PC-9 (cell line): Measurements from ENCODE around the gene B4GALNT3. TPM values are rescaled to one million over a fixed set of nuclear protein-coding genes. Genes with fewer than 3 reads are reported as not detected.

Experiments used
- BruUV-seq: library from RNA; stranded (reverse); fragments of 400-500 nt; replicated peaks from 2 replicates; lab custom pipeline; 2021; lab: Mats Ljungman, UMichigan
- CTCF ChIA-PET: fragments of 300-600 bp; sonication (Branson Sonifier 250); formaldehyde crosslinking; loops from one replicate; lab custom pipeline; 2022; ENCODE audit warnings: antibody characterized with exemption; lab: Charles Lee
- POLR2A ChIA-PET: fragments of 300-600 bp; sonication (Branson Sonifier 250); formaldehyde crosslinking; loops from one replicate; lab custom pipeline; 2022; ENCODE audit warnings: antibody characterized with exemption; ENCODE audit not compliant: unreplicated experiment; lab: Charles Lee
- DNase-seq, 2 experiments: peaks; one replicate each; pipeline versions ENCODE4 v3.0.0 to v3.0.0-alpha.2; 2015 to 2022; ENCODE audit warnings: mixed read lengths in 1 of 2
- H2AFZ ChIP-seq: fragments of 200-600 bp; sonication (generic); 2 replicates; pipeline ENCODE4 v1.8.1; 2017; ENCODE audit warnings: antibody characterized with exemption
- H3F3A ChIP-seq: fragments of 200-600 bp; sonication (generic); 2 replicates; pipeline ENCODE4 v1.8.1; 2017; ENCODE audit warnings: antibody characterized with exemption, mild to moderate bottlenecking, low read depth; ENCODE audit not compliant: insufficient read depth
- H3K27ac ChIP-seq: fragments of 200-600 bp; sonication (generic); 2 replicates; pipeline ENCODE4 v1.6.1; 2016; ENCODE audit warnings: mixed run types
- H3K27me3 ChIP-seq: fragments of 200-600 bp; sonication (generic); 2 replicates; pipeline ENCODE4 v1.6.1; 2016; ENCODE audit warnings: low read depth, mixed run types; ENCODE audit not compliant: insufficient read depth
- H3K36me3 ChIP-seq: fragments of 200-600 bp; sonication (generic); 2 replicates; pipeline ENCODE4 v1.6.1; 2016; ENCODE audit warnings: low read depth, mixed run types
- H3K4me1 ChIP-seq: fragments of 200-600 bp; sonication (generic); replicated peaks from 2 replicates; pipeline ENCODE4 v1.6.1; 2016; ENCODE audit warnings: mixed run types; ENCODE audit not compliant: insufficient read depth
- H3K4me2 ChIP-seq: fragments of 200-600 bp; sonication (generic); 2 replicates; pipeline ENCODE4 v1.6.1; 2017; ENCODE audit warnings: mixed run types
- H3K4me3 ChIP-seq: fragments of 200-600 bp; sonication (generic); 2 replicates; pipeline ENCODE4 v1.6.1; 2016; ENCODE audit warnings: mixed run types
- H3K79me2 ChIP-seq: fragments of 200-600 bp; sonication (generic); 2 replicates; pipeline ENCODE4 v1.6.1; 2017; ENCODE audit warnings: low read depth, mixed run types
- H3K9me2 ChIP-seq: fragments of 200-600 bp; sonication (generic); 2 replicates; pipeline ENCODE4 v1.8.1; 2017; ENCODE audit warnings: mild to moderate bottlenecking; ENCODE audit not compliant: insufficient read depth
- H3K9me3 ChIP-seq: fragments of 200-600 bp; sonication (generic); 2 replicates; pipeline ENCODE4 v1.8.1; 2016; ENCODE audit warnings: low read depth; ENCODE audit not compliant: insufficient read depth
- H4K20me1 ChIP-seq: fragments of 200-600 bp; sonication (generic); 2 replicates; pipeline ENCODE4 v1.8.1; 2017; ENCODE audit not compliant: insufficient read depth
- EZH2 ChIP-seq: fragments of 200-600 bp; sonication (generic); IDR thresholded peaks from 2 replicates; pipeline ENCODE4 v1.8.0; 2017; ENCODE audit warnings: antibody characterized with exemption, low read depth
- intact Hi-C: fragments of 100-400 bp; cut with micrococcal nuclease; formaldehyde crosslinking; loops from one replicate; pipeline ENCODE4 v1.10.0; 2022; ENCODE audit not compliant: unreplicated experiment
- total RNA-seq: library from RNA; stranded (reverse); gene quantifications from 2 replicates; pipeline ENCODE4 v1.2.3, GENCODE V29; 2021
- TF ChIP-seq, protein P1 (sequence below): fragments of 200-600 bp; sonication (generic); conservative IDR thresholded peaks from 2 replicates; pipeline ENCODE4 v1.6.1; 2017; ENCODE audit warnings: mixed run types, antibody characterized with exemption, mild to moderate bottlenecking, moderate library complexity

Gene B4GALNT3
- total RNA-seq, 1 experiment from 2014 or later = 8.0 TPM

DNA sequence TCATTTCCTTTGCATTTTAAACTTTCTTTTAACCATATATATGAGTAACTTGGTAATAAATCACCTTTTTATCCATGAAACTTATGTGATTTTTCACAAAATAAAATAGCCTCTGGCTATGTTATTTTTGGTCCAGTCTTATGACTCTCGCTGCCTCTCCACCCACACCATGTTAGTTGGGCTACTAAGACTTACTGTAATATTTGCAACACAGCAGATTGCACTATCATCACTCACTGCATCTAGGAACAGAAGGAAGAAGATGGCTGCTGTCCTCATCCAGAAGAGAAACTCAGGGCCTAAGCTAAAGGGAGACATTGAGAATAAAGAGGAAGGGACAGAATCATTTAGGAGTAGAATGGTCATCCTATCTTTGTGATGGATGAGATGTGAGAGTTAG is 12.6 kb upstream of the B4GALNT3 start:
- POLR2A ChIA-PET = interaction anchor here (0.7 kb wide), 1 partner anchor 1225 kb away, joined by 7 read pairs; no protein-coding TSS in a partner anchor
- DNase-seq = no peak
- no peak overlapping the region for H3K4me3 ChIP-seq
- H3K9me3 ChIP-seq = no peaks in the 10 kb centered on the region
- no peaks in the 10 kb centered on the region for H3K79me2 ChIP-seq
- no peaks in the 10 kb centered on the region for H3K36me3 ChIP-seq
- CTCF ChIA-PET = interaction anchor here (0.6 to 0.7 kb wide), 2 partner anchors 311 to 502 kb away, joined by 3 read pairs; partner anchors contain the start of gene RAD52
- TF ChIP-seq, protein P1, sequence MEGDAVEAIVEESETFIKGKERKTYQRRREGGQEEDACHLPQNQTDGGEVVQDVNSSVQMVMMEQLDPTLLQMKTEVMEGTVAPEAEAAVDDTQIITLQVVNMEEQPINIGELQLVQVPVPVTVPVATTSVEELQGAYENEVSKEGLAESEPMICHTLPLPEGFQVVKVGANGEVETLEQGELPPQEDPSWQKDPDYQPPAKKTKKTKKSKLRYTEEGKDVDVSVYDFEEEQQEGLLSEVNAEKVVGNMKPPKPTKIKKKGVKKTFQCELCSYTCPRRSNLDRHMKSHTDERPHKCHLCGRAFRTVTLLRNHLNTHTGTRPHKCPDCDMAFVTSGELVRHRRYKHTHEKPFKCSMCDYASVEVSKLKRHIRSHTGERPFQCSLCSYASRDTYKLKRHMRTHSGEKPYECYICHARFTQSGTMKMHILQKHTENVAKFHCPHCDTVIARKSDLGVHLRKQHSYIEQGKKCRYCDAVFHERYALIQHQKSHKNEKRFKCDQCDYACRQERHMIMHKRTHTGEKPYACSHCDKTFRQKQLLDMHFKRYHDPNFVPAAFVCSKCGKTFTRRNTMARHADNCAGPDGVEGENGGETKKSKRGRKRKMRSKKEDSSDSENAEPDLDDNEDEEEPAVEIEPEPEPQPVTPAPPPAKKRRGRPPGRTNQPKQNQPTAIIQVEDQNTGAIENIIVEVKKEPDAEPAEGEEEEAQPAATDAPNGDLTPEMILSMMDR = no peak
- no peak for TF ChIP-seq EZH2
- H4K20me1 ChIP-seq = no peaks in the 10 kb centered on the region
- no peak overlapping the region for H3K4me2 ChIP-seq
- no peaks in the 10 kb centered on the region for H3F3A ChIP-seq
- intact Hi-C loops = loop anchor here (5.0 to 10.0 kb wide), 2 partner anchors 668 to 1145 kb away; partner anchors contain the start of gene FBXL14
- no peak overlapping the region for H3K27ac ChIP-seq
- H3K27me3 ChIP-seq = peaks cover 6% of the 10 kb centered on the region; the same call in 1 of the 2 replicates
- no TSS peak for BruUV-seq
- no peaks in the 10 kb centered on the region for H3K9me2 ChIP-seq
- no peaks in the 10 kb centered on the region for H3K4me1 ChIP-seq
- H2AFZ ChIP-seq = no peak overlapping the region

DNA sequence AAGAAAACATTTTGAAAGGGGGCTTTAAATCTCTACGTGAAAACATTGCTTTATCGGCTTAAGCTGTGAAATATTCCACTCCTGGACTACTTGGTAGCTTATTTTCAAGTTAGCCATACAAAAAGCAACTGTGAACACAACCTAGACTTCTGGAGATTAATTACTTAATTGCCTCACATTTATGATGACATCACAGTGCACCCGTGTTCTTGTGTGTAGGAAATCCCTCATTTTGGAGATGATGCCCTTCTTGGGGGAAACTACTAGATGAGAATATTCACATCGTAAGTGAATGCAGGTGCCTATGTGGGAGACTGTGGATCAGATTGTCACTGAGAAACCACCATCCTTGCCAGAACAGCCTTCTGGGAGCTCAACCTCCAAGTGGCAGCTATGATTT is 10.5 kb upstream of the B4GALNT3 start:
- intact Hi-C loops = loop anchor here (5.0 to 10.0 kb wide), 2 partner anchors 666 to 1143 kb away; partner anchors contain the start of gene FBXL14
- Histone ChIP-seq H2AFZ (no peak overlapping the region), H3K79me2 (no peaks in the 10 kb centered on the region), H3K4me2 (no peak overlapping the region), H3K9me2 (no peaks in the 10 kb centered on the region), H3K36me3 (no peaks in the 10 kb centered on the region), H4K20me1 (no peaks in the 10 kb centered on the region), H3K4me3 (no peak overlapping the region), H3K4me1 (no peaks in the 10 kb centered on the region), H3K27ac (no peak overlapping the region), H3K27me3 (peaks cover 6% of the 10 kb centered on the region), H3K9me3 (0 out of 2 replicates have a peak, but pooled peaks cover 5% of the 10 kb centered on the region), H3F3A (peaks cover 13% of the 10 kb centered on the region; the same call in 1 of the 2 replicates)
- no peak for DNase-seq
- TF ChIP-seq, protein P1 = no peak
- TF ChIP-seq EZH2 = no peak
- BruUV-seq = no TSS peak
- ChIA-PET CTCF (interaction anchor here (0.5 to 1.1 kb wide), 2 partner anchors 95 to 98 kb away, joined by 3 to 5 read pairs; no protein-coding TSS in a partner anchor), POLR2A (no interaction called here)

DNA sequence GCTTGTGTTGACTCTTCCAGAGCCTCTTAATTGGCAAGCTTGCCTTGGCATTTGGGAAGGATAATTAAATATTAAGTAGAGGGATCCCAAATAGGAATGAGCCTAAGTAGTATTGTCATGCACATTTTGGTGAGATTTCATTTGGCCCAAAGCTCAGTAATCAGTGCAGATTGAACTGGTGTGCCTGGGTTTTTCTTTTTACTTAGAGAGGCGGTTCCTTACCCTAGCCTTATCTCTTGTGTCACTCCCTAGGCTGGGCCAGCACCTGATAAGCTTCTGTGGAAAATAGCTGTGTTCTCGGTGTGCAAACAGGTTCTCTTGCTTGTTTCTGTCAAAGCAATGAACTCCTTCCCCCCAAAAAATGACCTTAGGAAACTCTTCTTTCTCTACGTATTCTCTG is 9.3 kb upstream of the B4GALNT3 start:
- Histone ChIP-seq H3K27ac (no peak overlapping the region), H3K9me3 (0 out of 2 replicates have a peak, but pooled peaks cover 5% of the 10 kb centered on the region), H3K79me2 (no peaks in the 10 kb centered on the region), H2AFZ (no peak overlapping the region), H3K4me2 (no peak overlapping the region), H3F3A (peaks cover 20% of the 10 kb centered on the region; the same call in 1 of the 2 replicates), H3K9me2 (no peaks in the 10 kb centered on the region), H3K27me3 (peaks cover 10% of the 10 kb centered on the region), H3K4me1 (no peaks in the 10 kb centered on the region), H4K20me1 (no peaks in the 10 kb centered on the region), H3K4me3 (no peak overlapping the region), H3K36me3 (no peaks in the 10 kb centered on the region)
- no peak for DNase-seq
- POLR2A ChIA-PET = no interaction called here
- intact Hi-C loops = loop anchor here (5.0 kb wide), 1 partner anchor 302 kb away; the partner anchor contains the start of gene WNK1
- no TSS peak for BruUV-seq
- no peak for TF ChIP-seq EZH2
- TF ChIP-seq, protein P1 = no peak
- CTCF ChIA-PET = interaction anchor here (1.1 kb wide), 1 partner anchor 97 kb away, joined by 3 read pairs; no protein-coding TSS in a partner anchor
